Fibroblast of the aortic adventitia (primary cell): ENCODE data around the gene ZNRF1. TPM values are rescaled to one million over a fixed set of nuclear protein-coding genes. Genes with fewer than 3 reads are reported as not detected.
A peak's percentile ranks its signal among the peaks of the same experiment; 100 is the strongest.

ENCODE experiments used
- DNase-seq: peaks from one replicate; pipeline ENCODE4 v3.0.0-alpha.2; 2010; ENCODE audit warnings: low read depth
- H3K4me3 ChIP-seq: 2 replicates; pipeline ENCODE4 v1.5.1; 2011; ENCODE audit warnings: low read depth, mild to moderate bottlenecking, control low read depth, low read length, moderate library complexity
- CTCF ChIP-seq: IDR thresholded peaks from 2 replicates; pipeline ENCODE4 v1.5.1; 2011; ENCODE audit warnings: mild to moderate bottlenecking, low read length, control low read depth, inconsistent platforms; ENCODE audit not compliant: insufficient read depth
- total RNA-seq: library from RNA; depleted of rRNA; stranded (reverse); fragments of >200 nt; gene quantifications from 2 replicates; pipeline ENCODE4 v1.2.3, GENCODE V29; 2012; ENCODE audit warnings: low replicate concordance

The ZNRF1 gene
- total RNA-seq, 1 donor = 14.5 TPM

- H3K4me3 ChIP-seq = no peak overlapping the region
- no peak for TF ChIP-seq CTCF
- DNase-seq = no peak
Measured at GRCh38 chr16:75078886-75079285, 80.1 kb downstream of the ZNRF1 start.

- no peak for TF ChIP-seq CTCF
- no peak for DNase-seq
- no peak overlapping the region for H3K4me3 ChIP-seq
Measured at GRCh38 chr16:75079346-75079926, 80.6 kb downstream of the ZNRF1 start.

- TF ChIP-seq CTCF = no peak
- DNase-seq = peak; percentile 46
Measured at GRCh38 chr16:75080205-75081029, 81.6 kb downstream of the ZNRF1 start.

GRCh38 chr16:75081179-75081859, 82.5 kb downstream of the ZNRF1 start:
- TF ChIP-seq CTCF = no peak
- no peak overlapping the region for H3K4me3 ChIP-seq
- no peak for DNase-seq

More at GRCh38 chr16:75080205-75081029, 81.6 kb downstream of the ZNRF1 start:
- H3K4me3 ChIP-seq = no peak overlapping the region

GRCh38 chr16:75083813-75084212, 85.0 kb downstream of the ZNRF1 start:
- no peak for DNase-seq
- H3K4me3 ChIP-seq = no peak overlapping the region
- TF ChIP-seq CTCF = no peak

GRCh38 chr16:75085556-75085955, 86.7 kb downstream of the ZNRF1 start:
- DNase-seq = no peak
- no peak for TF ChIP-seq CTCF
- H3K4me3 ChIP-seq = no peak overlapping the region
